Measurements from ENCODE around the gene ITPR1.
A peak's percentile ranks its signal among the peaks of the same experiment; 100 is the strongest.

ITPR1 gene

GRCh38 chr3:4741404-4742307 is 248.5 kb downstream of the ITPR1 start:
- peak; percentile 84 to 87 for DNase-seq (ENCODE audit: low read depth in 2 of 2)

GRCh38 chr3:4742359-4742758 is 249.2 kb downstream of the ITPR1 start:
- DNase-seq (ENCODE audit: low read depth in 2 of 2), result no peak

GRCh38 chr3:4743371-4743770 is 250.2 kb downstream of the ITPR1 start:
- no peak for DNase-seq (ENCODE audit: low read depth in 2 of 2)

GRCh38 chr3:4744405-4745234 is 251.5 kb downstream of the ITPR1 start:
- no peak for DNase-seq (ENCODE audit: low read depth in 2 of 2)

- no peak for DNase-seq (ENCODE audit: low read depth in 2 of 2)
Observed at GRCh38 chr3:4745235-4745610, 252.1 kb downstream of the ITPR1 start.

- no peak for DNase-seq (ENCODE audit: low read depth in 2 of 2)
Observed at GRCh38 chr3:4746241-4746958, 253.3 kb downstream of the ITPR1 start.

- DNase-seq (ENCODE audit: low read depth in 2 of 2), result no peak
Observed at GRCh38 chr3:4748127-4748526, 255.0 kb downstream of the ITPR1 start.

GRCh38 chr3:4748701-4749378 is 255.7 kb downstream of the ITPR1 start:
- no peak for DNase-seq (ENCODE audit: low read depth in 2 of 2)

- no peak for DNase-seq (ENCODE audit: low read depth in 2 of 2)
Observed at GRCh38 chr3:4749567-4750002, 256.4 kb downstream of the ITPR1 start.

GRCh38 chr3:4750306-4750968 is 257.3 kb downstream of the ITPR1 start:
- DNase-seq (ENCODE audit: low read depth in 2 of 2), result no peak

- DNase-seq (ENCODE audit: low read depth in 2 of 2), result no peak
Observed at GRCh38 chr3:4751029-4751501, 257.9 kb downstream of the ITPR1 start.

- peak; percentile 86 to 88 for DNase-seq (ENCODE audit: low read depth in 2 of 2)
Observed at GRCh38 chr3:4751502-4752101, 258.5 kb downstream of the ITPR1 start.

GRCh38 chr3:4752201-4753072 is 259.3 kb downstream of the ITPR1 start:
- DNase-seq (ENCODE audit: low read depth in 2 of 2), result no peak

GRCh38 chr3:4753073-4753691 is 260.0 kb downstream of the ITPR1 start:
- DNase-seq (ENCODE audit: low read depth in 2 of 2), result no peak

GRCh38 chr3:4754180-4755086 is 261.3 kb downstream of the ITPR1 start:
- DNase-seq (ENCODE audit: low read depth in 2 of 2), result no peak

GRCh38 chr3:4755566-4755965 is 262.4 kb downstream of the ITPR1 start:
- DNase-seq (ENCODE audit: low read depth in 2 of 2), result no peak

GRCh38 chr3:4756057-4756775 is 263.1 kb downstream of the ITPR1 start:
- DNase-seq (ENCODE audit: low read depth in 2 of 2), result no peak

Data from fibroblast of skin of left biceps (primary cell).